ENCODE data around the gene ROBO2.

Gene ROBO2

GRCh38 chr3:77039606-77040171 is at the start of gene ROBO2:
ROBO2 (plus strand) TSS chr3:77040099; CDS start chr3:77040786, 687 bp downstream.
- DNase-seq = peak; percentile 67

GRCh38 chr3:76990606-76991005 is 49.3 kb upstream of the ROBO2 start:
- DNase-seq = no peak

- DNase-seq = peak; percentile 10
Observed at GRCh38 chr3:76991165-76991564, 48.7 kb upstream of the ROBO2 start.

- DNase-seq = no peak
Observed at GRCh38 chr3:76997733-76998132, 42.2 kb upstream of the ROBO2 start.

- DNase-seq = no peak
Observed at GRCh38 chr3:76998555-76998954, 41.3 kb upstream of the ROBO2 start.

GRCh38 chr3:77001062-77001701 is 38.7 kb upstream of the ROBO2 start:
- DNase-seq = no peak

- peak; percentile 31 for DNase-seq
Observed at GRCh38 chr3:77014226-77014625, 25.7 kb upstream of the ROBO2 start.

- DNase-seq = no peak
Observed at GRCh38 chr3:77025471-77025870, 14.4 kb upstream of the ROBO2 start.

- no peak for DNase-seq
Observed at GRCh38 chr3:77026904-77027634, 12.8 kb upstream of the ROBO2 start.

GRCh38 chr3:77028005-77028404 is 11.9 kb upstream of the ROBO2 start:
- DNase-seq = no peak

GRCh38 chr3:77038468-77038929 is 1.4 kb upstream of the ROBO2 start:
- DNase-seq = peak; percentile 89

GRCh38 chr3:77038930-77039605 is 831 bp upstream of the ROBO2 start:
- peak; percentile 54 for DNase-seq

GRCh38 chr3:77040216-77040615 is 317 bp downstream of the ROBO2 start:
- peak; percentile 56 for DNase-seq

GRCh38 chr3:77040926-77041722 is 1.2 kb downstream of the ROBO2 start:
- DNase-seq = peak; percentile 49

GRCh38 chr3:77041811-77042210 is 1.9 kb downstream of the ROBO2 start:
- peak; percentile 33 for DNase-seq

- no peak for DNase-seq
Observed at GRCh38 chr3:77042343-77042742, 2.4 kb downstream of the ROBO2 start.

- DNase-seq = peak; percentile 56
Observed at GRCh38 chr3:77042882-77043281, 3.0 kb downstream of the ROBO2 start.

- no peak for DNase-seq
Observed at GRCh38 chr3:77045686-77046085, 5.8 kb downstream of the ROBO2 start.

GRCh38 chr3:77048186-77048585 is 8.3 kb downstream of the ROBO2 start:
- no peak for DNase-seq

- no peak for DNase-seq
Observed at GRCh38 chr3:77051591-77051990, 11.7 kb downstream of the ROBO2 start.

- DNase-seq = no peak
Observed at GRCh38 chr3:77052051-77052501, 12.2 kb downstream of the ROBO2 start.

All from OCI-M1 (cell line).